Measurements from ENCODE around the gene KIF26B.

Gene KIF26B

GRCh38 chr1:245200146-245200545, 45.4 kb downstream of the KIF26B start:
- no peaks in the 10 kb centered on the region for H3K36me3 ChIP-seq (replicated peaks; ENCODE audit: low read depth, low read length)
- no peak overlapping the region for H3K4me3 ChIP-seq (ENCODE audit: low read length)
- H3K9ac ChIP-seq (ENCODE audit: low read length): no peak overlapping the region
- no peaks in the 10 kb centered on the region for H4K20me1 ChIP-seq (ENCODE audit: insufficient read depth, low read length)
- H3K4me2 ChIP-seq (ENCODE audit: low read length): no peak overlapping the region
- peaks cover 21% of the 10 kb centered on the region; the same call in 1 of the 2 replicates for H3K27me3 ChIP-seq (ENCODE audit: low read depth, low read length)
- no peaks in the 10 kb centered on the region for H3K79me2 ChIP-seq (ENCODE audit: low read length)
- no peaks in the 10 kb centered on the region for H3K4me1 ChIP-seq (ENCODE audit: low read length)
- no peak for TF ChIP-seq CTCF (IDR thresholded peaks at IDR 0.05; ENCODE audit: low read depth, low read length)
- TF ChIP-seq EZH2phosphoT487 (IDR thresholded peaks at IDR 0.05; ENCODE audit: low read depth): no peak
- no peak overlapping the region for H2AFZ ChIP-seq (ENCODE audit: low read depth, low read length)
- peaks cover 7% of the 10 kb centered on the region; the same call in 1 of the 2 replicates for H3K9me3 ChIP-seq (ENCODE audit: insufficient read depth, low read length)
- no peak overlapping the region for H3K27ac ChIP-seq (ENCODE audit: low read length)

- no peak overlapping the region for H3K4me2 ChIP-seq (ENCODE audit: low read length)
- no peak overlapping the region for H3K4me3 ChIP-seq (ENCODE audit: low read length)
- H3K4me1 ChIP-seq (ENCODE audit: low read length): no peaks in the 10 kb centered on the region
- no peak overlapping the region for H3K9ac ChIP-seq (ENCODE audit: low read length)
- H3K27ac ChIP-seq (ENCODE audit: low read length): no peak overlapping the region
- peaks cover 13% of the 10 kb centered on the region; the same call in 1 of the 2 replicates for H3K27me3 ChIP-seq (ENCODE audit: low read depth, low read length)
- no peaks in the 10 kb centered on the region for H4K20me1 ChIP-seq (ENCODE audit: insufficient read depth, low read length)
- H2AFZ ChIP-seq (ENCODE audit: low read depth, low read length): no peak overlapping the region
- TF ChIP-seq EZH2phosphoT487 (IDR thresholded peaks at IDR 0.05; ENCODE audit: low read depth) (no peak), CTCF (IDR thresholded peaks at IDR 0.05; ENCODE audit: low read depth, low read length) (no peak)
- H3K79me2 ChIP-seq (ENCODE audit: low read length): no peaks in the 10 kb centered on the region
- no peaks in the 10 kb centered on the region for H3K36me3 ChIP-seq (replicated peaks; ENCODE audit: low read depth, low read length)
- H3K9me3 ChIP-seq (ENCODE audit: insufficient read depth, low read length): peaks cover 12% of the 10 kb centered on the region
These were observed 46.4 kb downstream of the KIF26B start for GRCh38 chr1:245201201-245201600.

GRCh38 chr1:245201827-245202226, 47.0 kb downstream of the KIF26B start:
- Histone ChIP-seq H3K9me3 (ENCODE audit: insufficient read depth, low read length) (peaks cover 17% of the 10 kb centered on the region), H3K4me2 (ENCODE audit: low read length) (no peak overlapping the region), H3K9ac (ENCODE audit: low read length) (no peak overlapping the region), H3K79me2 (ENCODE audit: low read length) (no peaks in the 10 kb centered on the region), H3K4me3 (ENCODE audit: low read length) (no peak overlapping the region), H3K4me1 (ENCODE audit: low read length) (no peaks in the 10 kb centered on the region), H2AFZ (ENCODE audit: low read depth, low read length) (no peak overlapping the region), H3K27me3 (ENCODE audit: low read depth, low read length) (peaks cover 11% of the 10 kb centered on the region; the same call in 1 of the 2 replicates), H4K20me1 (ENCODE audit: insufficient read depth, low read length) (no peaks in the 10 kb centered on the region), H3K27ac (ENCODE audit: low read length) (no peak overlapping the region), H3K36me3 (replicated peaks; ENCODE audit: low read depth, low read length) (no peaks in the 10 kb centered on the region)
- TF ChIP-seq EZH2phosphoT487 (IDR thresholded peaks at IDR 0.05; ENCODE audit: low read depth) (no peak), CTCF (IDR thresholded peaks at IDR 0.05; ENCODE audit: low read depth, low read length) (no peak)

GRCh38 chr1:245205396-245205795, 50.6 kb downstream of the KIF26B start:
- Histone ChIP-seq H4K20me1 (ENCODE audit: insufficient read depth, low read length) (no peaks in the 10 kb centered on the region), H3K4me3 (ENCODE audit: low read length) (no peak overlapping the region), H3K27ac (ENCODE audit: low read length) (no peak overlapping the region), H3K9me3 (ENCODE audit: insufficient read depth, low read length) (peaks cover 39% of the 10 kb centered on the region), H3K9ac (ENCODE audit: low read length) (no peak overlapping the region), H3K79me2 (ENCODE audit: low read length) (no peaks in the 10 kb centered on the region), H3K4me1 (ENCODE audit: low read length) (no peaks in the 10 kb centered on the region), H3K36me3 (replicated peaks; ENCODE audit: low read depth, low read length) (no peaks in the 10 kb centered on the region), H3K27me3 (ENCODE audit: low read depth, low read length) (no peaks in the 10 kb centered on the region; the same call in 1 of the 2 replicates), H2AFZ (ENCODE audit: low read depth, low read length) (no peak overlapping the region), H3K4me2 (ENCODE audit: low read length) (no peak overlapping the region)
- TF ChIP-seq EZH2phosphoT487 (IDR thresholded peaks at IDR 0.05; ENCODE audit: low read depth) (no peak), CTCF (IDR thresholded peaks at IDR 0.05; ENCODE audit: low read depth, low read length) (no peak)

Data from OCI-LY3 (cell line).